ENCODE results near the gene TBP. TPM values are rescaled to one million over a fixed set of nuclear protein-coding genes. Genes with fewer than 3 reads are reported as not detected.
A peak's percentile ranks its signal among the peaks of the same experiment; 100 is the strongest.

Gene TBP
- total RNA-seq, 4 donors from 2014 or later: 13.3 to 33.7 (median 20.5) TPM

GRCh38 chr6:170529839-170530469 lies 24.2 kb upstream of the TBP start:
- H3K9me3 ChIP-seq: no peaks in the 10 kb centered on the region

DNA sequence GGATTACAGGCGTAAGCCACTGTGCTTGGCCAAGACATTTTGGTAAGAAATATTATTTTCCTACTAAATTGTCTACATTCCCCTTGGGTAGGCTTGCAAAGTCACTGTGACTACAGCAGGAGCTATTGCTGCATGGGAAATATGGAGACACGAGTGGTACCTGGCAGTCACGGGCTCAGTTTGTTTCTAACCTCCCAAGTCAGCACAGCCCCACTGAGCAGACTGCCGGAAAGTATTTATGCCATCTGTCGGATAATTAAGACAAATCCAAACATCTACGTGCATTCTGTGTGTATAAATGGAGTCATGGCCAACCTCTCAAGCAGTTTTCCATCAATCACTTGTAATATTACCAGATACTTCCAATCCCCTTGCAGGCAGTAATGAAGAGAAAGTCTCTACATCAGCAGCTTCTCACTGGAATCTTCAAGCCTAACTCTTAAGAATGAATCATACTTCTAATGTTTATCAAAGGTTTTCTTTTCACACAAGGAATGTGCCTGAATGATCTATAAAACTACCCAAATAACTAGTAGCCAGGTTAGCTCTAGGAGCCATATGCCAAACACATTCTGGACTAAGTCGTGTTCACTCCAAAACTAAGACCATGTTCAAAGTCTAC lies 21.2 kb upstream of the TBP start:
- TF ChIP-seq POLR2AphosphoS5 (IDR thresholded peaks at IDR 0.05) (no peak), EP300 (IDR thresholded peaks at IDR 0.05) (no peak), POLR2A (IDR thresholded peaks at IDR 0.05) (no peak)
- TF ChIP-seq, protein P1, sequence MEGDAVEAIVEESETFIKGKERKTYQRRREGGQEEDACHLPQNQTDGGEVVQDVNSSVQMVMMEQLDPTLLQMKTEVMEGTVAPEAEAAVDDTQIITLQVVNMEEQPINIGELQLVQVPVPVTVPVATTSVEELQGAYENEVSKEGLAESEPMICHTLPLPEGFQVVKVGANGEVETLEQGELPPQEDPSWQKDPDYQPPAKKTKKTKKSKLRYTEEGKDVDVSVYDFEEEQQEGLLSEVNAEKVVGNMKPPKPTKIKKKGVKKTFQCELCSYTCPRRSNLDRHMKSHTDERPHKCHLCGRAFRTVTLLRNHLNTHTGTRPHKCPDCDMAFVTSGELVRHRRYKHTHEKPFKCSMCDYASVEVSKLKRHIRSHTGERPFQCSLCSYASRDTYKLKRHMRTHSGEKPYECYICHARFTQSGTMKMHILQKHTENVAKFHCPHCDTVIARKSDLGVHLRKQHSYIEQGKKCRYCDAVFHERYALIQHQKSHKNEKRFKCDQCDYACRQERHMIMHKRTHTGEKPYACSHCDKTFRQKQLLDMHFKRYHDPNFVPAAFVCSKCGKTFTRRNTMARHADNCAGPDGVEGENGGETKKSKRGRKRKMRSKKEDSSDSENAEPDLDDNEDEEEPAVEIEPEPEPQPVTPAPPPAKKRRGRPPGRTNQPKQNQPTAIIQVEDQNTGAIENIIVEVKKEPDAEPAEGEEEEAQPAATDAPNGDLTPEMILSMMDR (IDR thresholded peaks at IDR 0.05): no peak
- Histone ChIP-seq H3K4me1 (no peaks in the 10 kb centered on the region), H3K36me3 (peaks cover 66% of the 10 kb centered on the region), H3K9me3 (no peaks in the 10 kb centered on the region), H3K4me3 (no peak overlapping the region), H3K27ac (no peak overlapping the region), H3K27me3 (no peaks in the 10 kb centered on the region)
- DNase-seq (ENCODE audit: low spot score in 2 of 2): no peak
- WGBS: 79% methylated on average over 7 of the region's 7 CpGs

More at GRCh38 chr6:170529839-170530469, 24.2 kb upstream of the TBP start:
- Histone ChIP-seq H3K27me3 (no peaks in the 10 kb centered on the region), H3K36me3 (peaks cover 36% of the 10 kb centered on the region), H3K4me3 (no peak overlapping the region), H3K27ac (no peak overlapping the region), H3K4me1 (no peaks in the 10 kb centered on the region)
- DNase-seq (ENCODE audit: low spot score in 2 of 2): peak; percentile 74 to 84
- WGBS: 55% methylated on average over 5 of the region's 5 CpGs
- TF ChIP-seq, protein P1 (IDR thresholded peaks at IDR 0.05): peak; percentile 67 to 85
- TF ChIP-seq EP300 (IDR thresholded peaks at IDR 0.05): no peak

DNA sequence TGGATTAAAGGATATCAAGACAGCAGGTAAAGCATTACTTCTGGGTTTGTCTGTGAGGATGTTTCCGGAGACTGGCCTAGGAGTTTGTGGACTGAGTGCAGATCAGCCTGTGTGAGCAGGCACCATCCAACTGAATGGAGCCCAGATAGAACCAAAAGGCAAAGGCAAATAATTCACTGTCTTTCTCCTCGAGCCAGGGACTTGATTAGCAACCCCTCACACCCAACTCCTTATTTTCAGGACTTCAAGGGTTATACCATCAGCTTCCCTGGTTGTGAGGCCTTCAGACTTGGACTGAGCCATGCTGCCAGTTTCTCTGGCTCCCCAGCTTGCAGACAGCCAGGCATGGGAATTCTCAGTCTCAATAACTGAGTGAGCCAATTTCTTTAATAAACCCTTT lies 20.4 kb upstream of the TBP start:
- DNase-seq (ENCODE audit: low spot score in 2 of 2): no peak
- Histone ChIP-seq H3K27ac (no peak overlapping the region), H3K4me3 (no peak overlapping the region), H3K9me3 (no peaks in the 10 kb centered on the region), H3K36me3 (peaks cover 74% of the 10 kb centered on the region), H3K4me1 (no peaks in the 10 kb centered on the region), H3K27me3 (no peaks in the 10 kb centered on the region)
- TF ChIP-seq EP300 (IDR thresholded peaks at IDR 0.05) (no peak), POLR2AphosphoS5 (IDR thresholded peaks at IDR 0.05) (no peak), POLR2A (IDR thresholded peaks at IDR 0.05) (no peak)
- TF ChIP-seq, protein P1 (IDR thresholded peaks at IDR 0.05): no peak
- WGBS: 69% methylated on average over 2 of the region's 2 CpGs

DNA sequence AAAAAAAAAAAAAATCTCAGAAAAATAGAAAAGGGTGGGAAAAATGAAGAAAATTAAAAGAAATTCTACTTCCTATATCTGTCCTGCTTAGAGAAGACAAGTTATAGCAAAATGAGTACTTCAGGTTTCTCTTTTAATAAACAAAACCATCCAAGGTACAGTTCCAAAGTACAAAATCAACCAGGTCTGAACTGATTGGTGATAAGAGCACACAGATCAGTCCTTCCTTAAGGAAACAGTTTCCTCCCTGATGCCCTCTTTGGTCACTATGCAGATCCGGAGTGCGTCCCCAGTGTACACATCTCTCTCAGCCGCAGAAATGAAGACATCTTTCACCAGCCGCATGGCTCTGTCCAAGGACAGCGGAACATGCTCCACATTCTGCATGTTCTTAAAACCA lies 19.2 kb upstream of the TBP start:
- H3K4me3 ChIP-seq: no peak overlapping the region
- no peak for DNase-seq (ENCODE audit: low spot score in 2 of 2)
- no peaks in the 10 kb centered on the region for H3K9me3 ChIP-seq
- TF ChIP-seq, protein P1 (IDR thresholded peaks at IDR 0.05): no peak
- no peak for TF ChIP-seq POLR2AphosphoS5 (IDR thresholded peaks at IDR 0.05)
- no peak for TF ChIP-seq POLR2A (IDR thresholded peaks at IDR 0.05)
- TF ChIP-seq EP300 (IDR thresholded peaks at IDR 0.05): no peak
- H3K4me1 ChIP-seq: no peaks in the 10 kb centered on the region
- WGBS: 91% methylated on average over 5 of the region's 5 CpGs
- peaks cover 85% of the 10 kb centered on the region for H3K36me3 ChIP-seq
- H3K27me3 ChIP-seq: no peaks in the 10 kb centered on the region
- no peak overlapping the region for H3K27ac ChIP-seq

DNA sequence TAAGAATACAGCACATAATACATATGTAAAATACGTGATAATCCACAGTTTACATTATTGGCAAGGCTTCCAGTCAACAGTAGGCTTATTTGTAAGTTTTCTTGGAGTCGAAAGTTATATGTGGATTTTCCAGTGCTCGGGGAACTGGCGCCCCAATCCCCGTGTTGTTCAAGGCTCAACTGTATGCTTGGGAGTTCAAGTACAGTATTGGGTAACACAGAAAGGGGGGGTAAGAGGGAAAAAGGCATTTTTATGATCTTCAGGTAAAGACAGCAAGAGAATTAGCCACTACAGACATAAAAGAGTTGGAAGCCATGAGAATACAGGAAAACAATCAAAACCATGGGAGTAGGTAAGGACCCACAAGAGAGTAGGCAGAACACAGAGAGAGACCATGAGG lies 17.5 kb upstream of the TBP start:
- Histone ChIP-seq H3K9me3 (no peaks in the 10 kb centered on the region), H3K27me3 (no peaks in the 10 kb centered on the region), H3K4me3 (no peak overlapping the region), H3K36me3 (peaks cover 92% of the 10 kb centered on the region), H3K4me1 (no peaks in the 10 kb centered on the region), H3K27ac (no peak overlapping the region)
- WGBS: 90% methylated on average over 5 of the region's 5 CpGs
- TF ChIP-seq, protein P1 (IDR thresholded peaks at IDR 0.05): no peak
- TF ChIP-seq POLR2A (IDR thresholded peaks at IDR 0.05): no peak
- TF ChIP-seq POLR2AphosphoS5 (IDR thresholded peaks at IDR 0.05): no peak
- no peak for TF ChIP-seq EP300 (IDR thresholded peaks at IDR 0.05)
- DNase-seq (ENCODE audit: low spot score in 2 of 2): no peak
